ENCODE data around the gene DIP2B.

DNA sequence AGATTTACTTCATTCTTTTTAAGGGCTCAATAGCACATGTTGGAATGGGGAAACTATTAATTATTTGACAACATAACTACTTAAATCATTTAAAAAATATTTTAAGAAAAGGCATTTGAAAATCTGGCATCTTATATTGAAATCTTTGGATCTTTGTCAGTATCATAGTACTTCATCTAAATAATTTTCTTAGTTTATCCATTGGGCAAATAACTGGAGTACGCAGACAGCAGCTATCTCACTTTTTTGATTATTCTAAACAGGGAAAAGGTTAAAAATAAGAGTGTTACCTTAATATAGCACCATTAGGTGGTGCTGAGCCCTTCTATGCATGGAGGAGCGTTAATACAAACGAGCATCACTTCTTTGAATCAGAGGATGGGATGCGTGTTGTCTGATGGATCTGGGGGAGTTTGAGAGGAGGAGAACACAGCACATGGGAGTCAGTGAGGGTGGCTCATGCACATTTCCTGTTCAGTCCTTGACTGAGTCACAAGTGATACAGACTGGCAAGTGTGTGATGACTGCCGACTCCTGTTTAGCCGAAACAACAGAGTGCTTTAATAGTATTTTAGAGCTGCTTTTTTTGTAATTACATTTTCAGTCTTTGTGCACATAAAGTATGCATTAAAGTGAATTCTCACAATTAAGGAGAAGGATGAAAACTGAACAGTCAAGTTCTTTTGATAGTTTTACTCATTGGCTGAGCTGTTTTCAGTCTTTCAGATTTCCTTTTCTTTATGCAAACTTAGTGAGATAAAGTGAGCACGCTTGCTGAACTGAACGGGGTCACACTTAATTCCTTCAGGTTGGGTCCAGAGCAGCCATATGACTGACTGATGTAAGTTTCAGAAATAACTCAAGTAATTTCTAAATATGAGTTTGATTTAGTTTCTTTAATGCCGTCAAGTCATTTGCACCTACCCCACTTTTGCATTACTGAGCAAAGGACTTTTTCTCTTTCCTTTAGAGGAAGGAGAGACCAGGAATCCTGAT is 92.7 kb downstream of the DIP2B start:
- TF ChIP-seq, protein P1, sequence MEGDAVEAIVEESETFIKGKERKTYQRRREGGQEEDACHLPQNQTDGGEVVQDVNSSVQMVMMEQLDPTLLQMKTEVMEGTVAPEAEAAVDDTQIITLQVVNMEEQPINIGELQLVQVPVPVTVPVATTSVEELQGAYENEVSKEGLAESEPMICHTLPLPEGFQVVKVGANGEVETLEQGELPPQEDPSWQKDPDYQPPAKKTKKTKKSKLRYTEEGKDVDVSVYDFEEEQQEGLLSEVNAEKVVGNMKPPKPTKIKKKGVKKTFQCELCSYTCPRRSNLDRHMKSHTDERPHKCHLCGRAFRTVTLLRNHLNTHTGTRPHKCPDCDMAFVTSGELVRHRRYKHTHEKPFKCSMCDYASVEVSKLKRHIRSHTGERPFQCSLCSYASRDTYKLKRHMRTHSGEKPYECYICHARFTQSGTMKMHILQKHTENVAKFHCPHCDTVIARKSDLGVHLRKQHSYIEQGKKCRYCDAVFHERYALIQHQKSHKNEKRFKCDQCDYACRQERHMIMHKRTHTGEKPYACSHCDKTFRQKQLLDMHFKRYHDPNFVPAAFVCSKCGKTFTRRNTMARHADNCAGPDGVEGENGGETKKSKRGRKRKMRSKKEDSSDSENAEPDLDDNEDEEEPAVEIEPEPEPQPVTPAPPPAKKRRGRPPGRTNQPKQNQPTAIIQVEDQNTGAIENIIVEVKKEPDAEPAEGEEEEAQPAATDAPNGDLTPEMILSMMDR (IDR thresholded peaks at IDR 0.05): no peak
- TF ChIP-seq JUN (CRISPR knock-in tag; IDR thresholded peaks at IDR 0.05) (no peak), ZNF671 (CRISPR knock-in tag; IDR thresholded peaks at IDR 0.05) (no peak), NFE2L1 (CRISPR knock-in tag; IDR thresholded peaks at IDR 0.05) (no peak)
